GM19467 (cell line): Measurements from ENCODE around the gene WHAMM.
"Not testable (repeated sequence)": the region's sequence is repeated elsewhere in the genome, so short reads cannot be mapped to it uniquely, and the experiment has no call there.

Source experiments
- ATAC-seq: cut with Tn5 transposase; IDR thresholded peaks from one replicate; pipeline ENCODE4 v1.9.1; 2021; ENCODE audit warnings: mild to moderate bottlenecking, moderate library complexity; ENCODE audit not compliant: unreplicated experiment

WHAMM gene

DNA sequence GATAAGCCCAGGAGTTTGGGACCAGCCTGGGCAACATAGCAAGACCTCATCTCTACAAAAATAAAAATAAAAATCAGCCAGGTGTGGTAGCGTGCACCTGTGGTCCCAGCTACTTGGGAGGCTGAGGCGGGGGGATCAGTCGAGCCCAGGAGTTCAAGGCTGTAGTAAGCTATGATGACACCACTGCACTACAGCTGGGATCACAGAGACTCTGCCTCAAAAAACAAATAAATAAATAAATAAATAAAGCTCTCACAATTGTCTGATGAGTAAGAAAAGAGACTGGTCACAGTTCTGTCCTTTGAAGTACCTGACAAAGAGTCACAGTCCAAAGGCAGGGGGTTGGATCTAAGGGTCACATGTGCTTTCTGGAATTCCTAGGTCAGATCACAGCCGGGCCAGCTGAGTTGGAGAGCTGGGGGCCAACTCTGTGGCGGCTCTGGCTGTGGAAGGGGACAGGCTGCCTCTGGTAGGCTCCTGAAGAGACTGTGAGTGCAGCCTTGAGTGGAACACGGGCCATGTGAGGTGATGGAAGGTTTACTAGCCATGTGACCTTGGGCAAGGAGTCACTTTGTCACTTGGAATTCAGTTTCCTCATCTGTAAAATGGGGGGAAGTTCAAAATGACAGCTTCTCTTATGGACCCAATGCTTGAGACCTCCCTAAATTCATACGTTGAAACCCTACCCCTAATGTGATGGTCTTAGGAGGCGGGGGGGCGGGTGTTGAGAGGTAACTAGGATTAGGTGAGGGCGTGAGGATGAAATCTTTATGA, 47.2 kb downstream of the WHAMM start:
- no peak for ATAC-seq

DNA sequence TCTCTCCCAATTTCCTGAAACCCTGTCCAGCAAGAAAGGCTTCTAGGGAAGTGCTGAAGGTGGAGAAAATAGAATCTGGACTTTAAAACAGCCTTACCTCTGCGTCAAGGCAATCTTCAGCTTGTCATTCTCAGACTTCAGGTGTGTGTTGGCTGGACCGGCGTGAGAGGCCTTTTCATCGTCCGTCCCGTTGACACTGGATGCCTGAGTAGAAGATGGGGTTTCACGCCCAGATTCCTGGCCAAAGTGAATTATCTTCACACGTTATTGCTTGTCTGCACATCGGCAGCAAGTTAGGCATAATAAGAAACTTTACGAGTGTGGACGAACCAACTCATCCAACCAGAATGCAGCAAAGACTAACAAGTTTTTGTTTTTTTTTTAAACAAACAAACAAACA, 49.5 kb downstream of the WHAMM start:
- ATAC-seq, result no peak

DNA sequence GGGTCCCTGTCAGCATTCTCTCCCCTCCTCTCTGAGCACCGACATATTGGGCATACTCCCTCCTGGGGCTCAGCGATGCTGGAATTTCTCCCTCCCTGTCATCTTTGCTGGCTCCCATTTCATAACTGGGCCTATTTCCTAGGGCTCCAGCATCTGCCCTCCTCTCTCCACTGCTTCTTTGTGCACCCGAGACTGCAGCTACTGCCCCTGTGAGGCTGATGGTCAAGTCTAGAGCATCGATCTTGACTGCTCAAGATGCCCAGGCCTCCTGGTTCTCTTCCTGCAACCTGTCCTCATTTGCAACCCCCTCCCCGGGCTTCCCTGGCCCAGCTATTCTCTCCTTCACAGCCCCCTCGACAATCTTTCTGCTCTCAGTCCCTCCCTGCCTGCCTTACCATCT, 53.5 kb downstream of the WHAMM start:
- no peak for ATAC-seq

DNA sequence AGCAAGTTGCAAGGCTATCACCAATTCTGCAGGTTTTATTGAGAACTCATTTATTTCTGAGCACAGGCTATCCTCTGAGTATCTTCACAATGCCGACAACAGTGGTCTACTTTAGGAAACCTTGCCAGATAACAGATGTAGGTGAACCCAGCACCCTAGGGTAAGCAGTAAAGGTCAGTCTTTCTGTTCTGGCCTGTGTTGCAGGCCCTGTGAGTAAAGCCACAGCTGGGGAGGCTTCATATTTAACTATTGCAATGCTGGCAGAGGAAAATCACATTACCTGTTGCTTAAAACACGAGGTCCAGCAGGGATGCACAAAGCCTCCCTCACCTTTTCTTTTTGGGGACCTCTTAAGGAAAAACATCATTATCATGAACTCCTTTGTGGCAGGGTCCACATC, 55.5 kb downstream of the WHAMM start:
- no peak for ATAC-seq

DNA sequence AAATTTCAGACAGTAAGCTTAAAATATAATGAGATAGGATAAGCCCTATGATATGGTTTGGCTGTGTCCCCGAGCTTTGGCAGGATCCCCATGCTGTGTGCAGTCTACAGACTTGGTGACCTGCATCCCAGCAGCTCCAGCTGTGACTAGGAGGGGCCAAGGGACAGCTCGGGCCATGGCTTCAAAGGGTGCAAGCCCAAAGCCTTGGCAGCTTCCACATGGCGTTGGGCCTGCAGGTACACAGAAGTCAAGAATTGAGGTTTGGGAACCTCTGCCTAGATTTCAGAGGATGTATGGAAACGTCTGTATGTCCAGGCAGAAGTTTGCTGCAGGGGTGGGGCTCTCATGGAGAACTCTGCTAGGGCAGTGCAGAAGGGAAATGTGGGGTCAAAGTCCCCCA, 56.2 kb downstream of the WHAMM start:
- not testable (repeated sequence) for ATAC-seq

DNA sequence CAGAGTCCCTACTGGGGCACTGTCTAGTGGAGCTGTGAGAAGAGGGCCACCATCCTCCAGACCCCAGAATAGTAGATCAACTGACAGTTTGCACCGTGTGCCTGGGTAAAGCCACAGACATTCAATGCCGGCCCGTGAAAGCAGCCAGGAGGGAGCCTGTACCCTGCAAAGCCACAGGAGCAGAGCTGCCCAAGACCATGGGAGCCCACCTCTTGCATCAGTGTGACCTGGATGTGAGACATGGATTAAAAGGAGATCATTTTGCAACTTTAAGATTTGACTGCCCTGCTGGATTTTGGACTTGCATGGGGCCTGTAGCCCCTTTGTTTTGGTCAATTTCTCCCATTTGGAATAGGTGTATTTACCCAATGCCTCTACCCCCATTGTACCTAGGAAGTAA, 56.6 kb downstream of the WHAMM start:
- not testable (repeated sequence) for ATAC-seq

DNA sequence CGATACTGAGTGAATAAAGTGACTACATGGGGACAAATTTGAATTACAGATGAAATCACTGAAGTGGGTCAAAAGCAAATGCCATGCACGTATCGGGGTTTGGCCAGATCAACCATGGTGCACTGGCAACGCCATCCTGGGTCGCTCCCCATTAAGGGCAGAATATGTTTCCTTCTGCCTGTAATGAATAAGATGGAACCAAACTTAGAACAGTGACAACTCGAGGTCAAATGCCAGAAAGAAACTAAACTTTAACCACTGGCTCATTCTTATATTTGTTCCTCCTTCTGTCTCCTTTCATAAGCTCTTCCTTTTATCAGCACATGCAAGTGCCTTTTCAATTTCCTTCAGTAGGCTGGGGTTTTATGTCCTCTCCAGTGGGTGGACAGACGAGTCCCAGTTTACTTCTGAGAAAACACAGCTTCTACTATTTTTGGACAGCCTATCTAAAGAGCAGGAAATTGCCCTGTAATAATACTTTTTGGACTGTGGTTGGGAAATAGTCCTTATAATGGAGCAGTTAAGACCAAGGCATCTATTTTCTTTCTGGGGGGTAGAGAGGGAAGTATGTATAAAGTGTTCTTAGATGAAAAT, 61.4 kb downstream of the WHAMM start:
- no peak for ATAC-seq

DNA sequence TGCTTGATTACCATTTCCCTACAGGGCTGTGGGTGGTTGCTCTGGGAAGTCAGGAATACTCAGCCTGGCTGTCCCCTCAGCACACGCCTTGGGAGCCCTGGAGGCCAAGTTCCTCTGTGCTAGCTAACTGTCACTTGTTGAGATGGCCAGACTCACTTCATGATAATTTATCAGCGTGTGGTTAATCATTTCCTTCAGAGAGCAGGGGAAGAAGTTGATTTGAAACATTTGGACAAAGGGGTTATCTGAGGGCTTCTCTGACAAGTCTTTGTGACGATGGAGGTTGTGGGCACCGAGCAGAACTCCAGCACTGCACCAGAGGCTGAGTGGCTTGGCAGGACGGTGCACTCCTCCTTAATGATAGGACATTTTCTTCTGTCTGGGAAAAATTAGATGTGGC, 61.9 kb downstream of the WHAMM start:
- ATAC-seq, result no peak

DNA sequence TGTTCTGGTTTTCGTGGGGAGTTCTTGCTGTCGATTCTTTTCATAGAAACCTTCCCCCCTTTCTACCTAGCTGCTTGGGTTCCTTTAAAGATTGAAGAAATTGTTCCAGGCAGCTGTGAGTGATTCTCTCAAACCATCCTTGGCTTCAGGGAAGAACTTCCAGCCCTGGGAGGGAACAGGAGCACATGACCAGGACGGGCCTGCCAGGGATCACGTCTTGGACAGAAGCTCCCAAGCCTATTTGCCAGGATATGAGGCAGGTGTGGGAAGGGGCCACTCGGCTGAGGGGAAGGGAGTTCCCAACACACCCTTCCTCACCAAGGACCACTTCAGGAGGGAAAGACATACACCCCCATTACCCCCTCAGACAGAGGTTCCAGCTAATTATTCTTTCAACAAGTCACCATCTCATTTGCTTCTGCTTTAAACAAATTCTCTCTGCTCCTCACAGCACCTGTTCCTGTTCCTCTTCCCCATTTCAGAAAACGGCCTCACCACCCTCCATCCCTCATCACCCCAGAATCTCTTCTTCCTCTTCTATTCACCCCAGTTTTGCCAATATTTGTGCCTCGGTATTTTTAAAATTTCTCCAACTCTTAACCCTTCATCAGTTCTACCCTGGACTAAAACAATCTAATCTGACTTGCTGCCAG, 62.5 kb downstream of the WHAMM start:
- no peak for ATAC-seq

DNA sequence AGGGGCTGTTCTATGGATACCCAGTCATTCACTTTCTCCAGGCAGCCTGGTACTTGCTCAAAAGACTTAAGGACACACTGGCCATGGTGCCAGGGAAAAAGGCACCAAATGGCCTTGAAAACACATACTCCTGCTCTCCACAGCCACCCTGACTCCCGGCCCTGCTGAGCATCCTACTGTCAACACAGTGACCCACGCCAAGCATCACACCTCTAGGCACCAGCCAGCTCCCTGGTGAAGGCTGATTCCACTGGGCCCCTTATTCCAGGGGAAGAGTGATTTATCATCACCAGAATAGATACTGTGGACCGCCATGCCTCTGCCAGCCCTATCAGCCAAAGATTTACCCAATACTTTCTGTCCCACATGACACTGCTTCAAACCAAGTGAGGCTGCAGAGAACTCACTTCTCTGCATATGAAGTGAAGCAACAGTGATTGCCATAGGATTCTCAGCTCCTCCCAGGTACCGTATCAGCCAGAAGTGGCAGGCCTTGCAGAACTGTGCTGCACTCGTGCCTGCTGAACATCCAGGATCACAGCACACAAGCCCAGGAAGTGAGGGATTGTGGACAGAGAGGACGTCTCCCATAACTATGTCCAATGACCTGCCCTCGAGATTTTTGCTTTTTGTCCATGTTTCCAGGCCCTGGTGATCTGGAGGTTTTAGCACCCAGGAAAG, 63.7 kb downstream of the WHAMM start:
- ATAC-seq, result no peak

DNA sequence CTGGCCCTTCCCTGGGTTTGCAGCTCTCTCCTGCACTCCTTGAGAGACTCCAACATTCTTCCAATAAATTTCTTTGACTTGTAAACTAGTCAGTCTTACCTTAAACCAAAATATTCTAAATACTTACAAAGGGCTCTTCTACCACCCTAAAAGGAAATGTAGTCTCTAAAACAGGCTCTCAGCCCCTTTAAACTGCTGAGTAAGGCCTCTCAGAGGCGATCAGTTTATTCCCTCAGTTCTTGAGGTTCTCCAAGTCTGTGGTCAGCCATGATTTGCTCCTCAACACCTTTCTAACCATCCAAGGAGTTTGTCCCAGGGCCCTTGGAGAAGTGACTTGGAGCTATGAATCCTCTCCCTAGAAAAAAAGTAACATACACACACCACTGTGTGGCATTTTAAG, 64.8 kb downstream of the WHAMM start:
- ATAC-seq, result no peak

DNA sequence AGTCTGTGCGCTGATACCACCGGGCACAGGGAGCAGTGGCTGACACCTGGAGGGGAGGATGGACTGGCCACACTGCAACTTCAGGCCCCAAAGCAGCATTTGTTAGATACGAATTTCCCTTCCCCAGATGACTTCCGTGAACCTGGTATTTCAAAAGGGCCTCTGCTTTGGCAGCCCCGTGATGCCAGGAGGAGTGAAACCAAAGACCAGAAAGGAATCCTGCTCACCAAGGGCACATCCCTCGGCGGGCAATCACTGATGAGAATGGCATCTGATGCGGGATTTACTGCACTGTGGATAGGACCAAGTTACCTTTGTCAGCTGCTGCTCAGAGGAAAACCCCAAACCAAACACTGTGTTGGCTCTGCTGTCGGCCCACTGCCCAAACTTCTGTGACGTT, 65.5 kb downstream of the WHAMM start:
- ATAC-seq, result no peak

DNA sequence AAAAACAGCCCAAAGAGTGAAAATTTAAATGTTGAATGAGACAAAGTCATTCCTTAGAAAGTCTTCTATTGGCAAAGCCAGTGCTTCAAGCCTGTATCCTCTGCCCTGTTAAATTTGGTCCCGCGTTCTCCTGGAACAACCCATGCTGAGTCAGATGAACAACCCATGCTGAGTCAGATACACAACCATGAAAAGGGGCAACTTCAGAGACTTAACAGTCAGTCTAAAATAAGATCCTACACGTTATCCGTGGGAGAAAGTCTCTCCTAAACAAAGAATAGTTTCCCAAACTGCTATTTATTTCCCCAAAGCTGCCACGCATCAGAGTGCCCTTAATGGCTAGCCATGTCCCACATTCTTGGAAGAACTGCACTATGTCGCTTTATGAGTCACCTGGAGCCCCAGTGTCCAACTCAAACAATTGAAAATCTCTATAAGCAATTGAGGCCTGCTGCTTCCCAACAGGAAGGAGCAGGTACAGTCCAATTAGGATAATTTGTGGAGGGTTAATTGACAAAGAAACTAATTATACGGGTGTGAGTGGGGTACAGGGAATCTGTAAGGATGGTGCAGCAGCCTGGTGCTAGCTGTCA, 66.1 kb downstream of the WHAMM start:
- ATAC-seq, result no peak

DNA sequence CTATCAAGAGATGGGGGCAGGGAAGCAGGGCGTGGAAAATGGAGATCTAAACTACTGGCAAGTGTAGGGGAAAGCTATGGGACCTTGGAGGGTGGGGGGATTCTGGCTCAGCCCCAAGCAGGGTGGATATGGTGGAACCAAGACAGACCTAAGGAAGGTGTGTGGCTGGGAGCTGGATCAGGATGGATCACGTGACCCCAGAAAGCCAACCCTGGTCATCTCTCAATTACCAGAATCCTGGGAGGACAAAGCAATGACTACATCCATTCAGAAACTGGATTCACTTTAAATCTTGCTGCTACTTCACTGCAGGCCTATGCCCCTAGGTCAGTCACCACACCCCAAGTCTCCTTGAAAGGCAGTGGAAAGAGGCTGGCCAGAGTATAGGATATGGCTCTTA, 68.4 kb downstream of the WHAMM start:
- ATAC-seq, result no peak

DNA sequence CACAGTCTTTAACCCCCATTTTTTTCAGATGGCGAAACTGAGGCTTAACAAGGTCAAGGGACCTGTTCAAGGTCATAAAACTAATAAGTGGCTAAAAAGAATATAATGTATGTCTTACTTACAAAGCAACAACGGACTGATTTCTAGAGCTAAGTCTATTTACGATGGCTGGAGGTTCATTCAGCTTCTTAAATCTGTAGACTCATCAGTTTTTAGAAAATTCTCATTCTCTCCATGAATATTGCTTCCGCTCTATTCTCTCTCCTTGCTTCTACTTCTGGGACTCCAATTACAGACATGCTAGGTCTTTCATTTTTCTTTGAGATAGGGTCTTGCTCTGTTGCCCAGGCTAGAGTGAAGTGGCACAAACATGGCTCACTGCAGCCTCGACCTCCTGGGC, 68.9 kb downstream of the WHAMM start:
- ATAC-seq, result no peak

DNA sequence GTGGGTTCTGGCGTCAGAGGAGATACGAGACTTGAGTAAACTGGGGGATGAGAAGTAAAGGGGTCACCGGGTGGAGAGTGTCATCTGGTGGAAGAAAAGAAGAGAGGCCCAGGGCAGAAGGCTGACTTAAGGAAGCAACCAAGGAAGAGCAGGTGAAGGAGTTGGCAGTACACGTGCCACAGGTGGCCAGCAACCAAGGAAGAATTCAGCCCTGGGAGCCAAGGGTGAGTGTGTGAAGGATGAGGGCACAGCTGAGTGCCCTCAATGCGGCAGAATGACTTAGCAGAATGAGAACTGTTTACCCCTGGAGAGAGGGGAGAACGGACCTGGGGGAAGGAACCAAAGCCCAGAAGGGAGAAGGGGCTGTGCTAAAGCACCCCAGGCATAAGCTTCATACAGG, 71.3 kb downstream of the WHAMM start:
- no peak for ATAC-seq

DNA sequence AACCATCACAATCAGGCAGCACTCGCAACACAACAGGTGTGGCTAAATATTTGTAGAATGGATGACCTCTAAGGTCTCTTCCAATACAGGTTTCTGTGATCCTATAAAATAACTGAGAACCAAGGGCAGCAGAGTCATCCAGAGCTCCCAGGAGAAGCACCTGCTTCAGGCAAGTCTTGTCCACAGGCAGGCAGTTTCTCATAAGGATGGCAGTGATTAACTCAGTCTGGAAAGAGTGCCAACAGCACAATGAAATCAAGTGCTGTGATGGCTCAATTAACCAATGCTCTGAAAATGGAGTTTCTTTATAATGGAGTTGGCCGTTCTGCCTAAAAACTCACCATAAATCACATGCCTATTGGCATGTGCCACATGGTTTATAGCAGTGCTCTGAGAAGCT, 72.3 kb downstream of the WHAMM start:
- ATAC-seq, result no peak

DNA sequence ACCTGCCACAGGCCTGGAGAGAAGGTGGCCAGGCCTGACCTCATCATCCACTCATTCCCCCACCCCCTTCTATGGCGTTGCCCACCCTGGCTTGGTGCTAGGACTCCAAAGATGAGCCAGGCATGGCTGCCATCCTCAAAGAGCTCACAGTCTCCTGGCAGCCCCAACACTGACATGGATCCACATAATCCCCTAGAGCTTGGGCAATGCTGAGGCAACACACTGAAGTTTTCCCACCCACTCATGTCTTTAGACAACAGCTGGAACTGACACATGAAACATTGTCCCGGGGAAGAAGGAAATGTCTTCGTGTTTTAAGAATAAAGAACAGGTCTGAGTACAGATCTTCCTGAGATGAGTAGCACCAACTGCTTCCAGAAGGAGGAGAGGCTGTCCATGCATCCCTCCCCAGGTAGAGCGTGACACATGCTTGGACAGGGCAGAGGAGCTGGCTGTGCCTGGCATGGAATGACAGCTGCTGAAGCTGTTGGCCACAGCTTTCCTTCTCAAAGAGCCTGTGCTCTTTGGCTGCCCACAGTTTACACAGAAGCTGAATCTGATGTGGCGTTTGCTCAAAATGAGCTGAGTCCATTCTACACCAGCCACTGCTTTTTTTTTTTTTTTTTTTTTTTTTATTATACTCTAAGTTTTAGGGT, 73.0 kb downstream of the WHAMM start:
- no peak for ATAC-seq
